ENCODE measurements around the gene CCNL2. TPM values are rescaled to one million over a fixed set of nuclear protein-coding genes. Genes with fewer than 3 reads are reported as not detected.
A peak's percentile ranks its signal among the peaks of the same experiment; 100 is the strongest.

CCNL2 gene
- total RNA-seq, 4 donors from 2014 or later, result 311 to 362 (median 339) TPM

DNA sequence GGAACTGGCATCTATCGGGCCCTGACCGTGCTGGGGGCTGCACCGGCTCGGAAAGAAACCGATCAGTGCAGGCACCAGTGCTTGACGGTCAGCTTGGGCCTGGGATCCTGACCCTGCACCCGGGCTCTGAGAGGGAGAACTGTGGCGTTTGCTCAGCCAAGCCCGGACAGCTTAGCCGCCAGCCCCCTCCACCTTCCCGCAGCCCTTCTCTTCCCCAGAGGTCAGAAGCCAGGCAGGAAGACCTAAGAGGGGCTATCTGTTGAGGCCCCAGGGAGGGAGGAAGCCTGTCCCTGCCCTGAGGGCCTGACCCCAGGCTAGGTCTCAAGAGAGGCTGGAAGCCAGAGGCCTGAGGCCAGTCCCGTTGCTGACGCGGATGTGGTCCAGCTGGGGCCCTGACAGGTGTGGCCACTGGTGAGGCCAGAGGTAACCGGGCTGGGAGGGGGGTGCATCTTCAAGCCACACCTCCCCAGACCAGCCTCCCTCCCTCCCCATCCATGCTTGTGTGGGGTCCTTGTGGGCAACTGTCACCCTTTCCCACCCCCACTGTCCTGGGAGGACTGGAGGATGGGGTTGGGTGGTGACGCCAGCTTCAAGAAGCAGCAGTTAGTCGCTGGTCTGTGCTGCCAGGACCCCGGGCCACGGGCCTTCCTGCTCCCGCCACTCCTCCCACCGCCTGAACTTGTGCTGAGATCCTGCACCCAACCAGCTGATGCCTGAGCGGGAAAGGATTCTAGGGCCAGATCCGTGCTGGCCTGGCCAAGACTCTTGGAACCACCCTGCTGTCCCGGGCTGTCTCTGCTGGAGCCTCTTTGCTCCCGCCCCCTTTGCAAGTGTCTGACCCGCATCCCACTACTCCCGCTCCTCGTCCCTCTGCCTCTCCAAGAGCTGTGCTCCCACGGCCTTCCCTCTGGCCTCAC, 47.4 kb downstream of the CCNL2 start:
- Histone ChIP-seq H3K36me3 (peaks cover 0 to 28% (median 4%) of the 10 kb centered on the region in 3 donors), H3K27me3 (no peaks in the 10 kb centered on the region), H3K9me3 (no peaks in the 10 kb centered on the region), H3K4me1 (peaks cover 0 to 73% (median 66%) of the 10 kb centered on the region in 4 donors), H3K27ac (peak overlapping the region in 3 of 4 donors; percentile 11 to 91 (median 68)), H3K4me3 (peak overlapping the region in 1 of 4 donors; percentile 24)
- DNase-seq (ENCODE audit: low spot score in 2 of 2), result peak in 1 of 2 donors; percentile 45
- WGBS, 2 donors, result 27 to 39% methylated on average over 23 to 28 of the region's 29 CpGs
- TF ChIP-seq POLR2A (IDR thresholded peaks at IDR 0.05) (no peak), EP300 (IDR thresholded peaks at IDR 0.05) (no peak), CTCF (IDR thresholded peaks at IDR 0.05) (no peak)

GRCh38 chr1:1349256-1350012, 49.7 kb downstream of the CCNL2 start, which contains the start of gene DVL1:
TSS of gene DVL1 (minus strand) at chr1:1349418. CDS start at chr1:1349065, 353 bp downstream.
- Histone ChIP-seq H3K4me3 (peak within 1 kb of the TSS; percentile 73 to 88 (median 83)), H3K9me3 (no peaks in the 10 kb centered on the region), H3K27me3 (no peaks in the 10 kb centered on the region), H3K36me3 (peaks cover 0 to 19% (median 0%) of the 10 kb centered on the region in 3 donors), H3K27ac (peak within 1 kb of the TSS; percentile 85 to 96 (median 90)), H3K4me1 (peaks cover 0 to 73% (median 66%) of the 10 kb centered on the region in 4 donors)
- WGBS, 2 donors, result 0% methylated on average over 40 of the region's 122 CpGs; no CpG with 5 or more reads in 1 of the 2 donors
- peak; percentile 6 to 63 for TF ChIP-seq POLR2A (IDR thresholded peaks at IDR 0.05)
- peak; percentile 44 to 84 (median 54) for TF ChIP-seq CTCF (IDR thresholded peaks at IDR 0.05)
- TF ChIP-seq EP300 (IDR thresholded peaks at IDR 0.05), result no peak
- peak in 1 of 2 donors; percentile 43 for DNase-seq (ENCODE audit: low spot score in 2 of 2)

- no peaks in the 10 kb centered on the region for H3K9me3 ChIP-seq
- DNase-seq (ENCODE audit: low spot score in 2 of 2), result no peak
- peak overlapping the region; percentile 79 to 91 (median 82) for H3K27ac ChIP-seq
- 0% methylated on average over 1 to 8 of the region's 109 CpGs for WGBS, 2 donors
- H3K4me3 ChIP-seq, result peak overlapping the region; percentile 69 to 86 (median 76)
- H3K27me3 ChIP-seq, result no peaks in the 10 kb centered on the region
- TF ChIP-seq EP300 (IDR thresholded peaks at IDR 0.05) (no peak), CTCF (IDR thresholded peaks at IDR 0.05) (no peak), POLR2A (IDR thresholded peaks at IDR 0.05) (no peak)
- H3K4me1 ChIP-seq, result peaks cover 0 to 73% (median 65%) of the 10 kb centered on the region in 4 donors
- H3K36me3 ChIP-seq, result peaks cover 0 to 11% (median 0%) of the 10 kb centered on the region in 3 donors
Measured at GRCh38 chr1:1348420-1349255, 50.5 kb downstream of the CCNL2 start.

DNA sequence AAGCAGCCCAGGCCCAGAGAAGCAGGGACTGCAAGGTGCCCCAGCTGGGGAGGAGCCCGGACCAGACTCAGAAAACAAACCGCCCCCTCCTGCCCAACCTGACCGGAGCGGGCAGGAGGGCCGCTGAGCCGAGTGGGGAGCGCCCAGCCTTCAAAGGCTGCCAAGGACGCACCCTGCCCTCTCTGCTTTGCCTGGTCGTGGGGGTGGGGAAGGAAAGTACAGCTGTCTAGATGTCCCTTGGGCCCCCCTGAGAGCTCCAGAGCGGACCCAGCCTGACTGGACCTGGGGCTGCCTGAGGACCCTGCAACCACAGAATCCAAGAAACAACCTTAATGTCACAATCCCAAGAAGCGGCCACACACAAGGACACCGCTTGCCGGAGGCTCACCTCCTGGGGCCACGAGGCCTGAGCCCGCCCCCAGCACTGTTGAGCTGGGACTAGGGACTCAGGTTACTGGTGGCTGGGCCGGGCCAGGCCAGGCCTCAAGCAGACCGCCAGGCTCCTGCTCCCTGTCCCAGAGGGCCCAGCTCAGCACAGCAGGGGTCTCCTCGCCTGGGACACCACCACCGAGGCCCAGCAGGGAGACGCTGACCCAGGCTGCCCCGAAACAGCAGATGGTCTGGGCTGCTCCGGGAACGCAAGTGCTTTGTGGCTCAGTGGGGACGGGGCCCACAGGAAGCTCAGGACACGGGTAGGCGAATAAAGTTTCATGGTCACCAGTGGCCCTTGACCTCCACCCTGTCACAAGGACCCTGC, 51.3 kb downstream of the CCNL2 start:
- no peak for DNase-seq (ENCODE audit: low spot score in 2 of 2)
- Histone ChIP-seq H3K27ac (peak overlapping the region; percentile 79 to 91 (median 82)), H3K4me1 (peaks cover 0 to 73% (median 58%) of the 10 kb centered on the region in 4 donors), H3K9me3 (no peaks in the 10 kb centered on the region), H3K36me3 (peaks cover 0 to 3% (median 0%) of the 10 kb centered on the region in 3 donors), H3K4me3 (peak overlapping the region; percentile 69 to 86 (median 76)), H3K27me3 (no peaks in the 10 kb centered on the region)
- TF ChIP-seq POLR2A (IDR thresholded peaks at IDR 0.05) (peak in 1 of 2 donors; percentile 16), EP300 (IDR thresholded peaks at IDR 0.05) (no peak)
- WGBS, 2 donors, result 17 to 21% methylated on average over 18 to 26 of the region's 26 CpGs
